SH-SY5Y (cell line): ENCODE results near the gene CDCA8.

ENCODE experiments used
- GATA2 ChIP-seq: IDR thresholded peaks from 2 replicates; pipeline ENCODE4 v1.6.1; 2011; ENCODE audit warnings: mild to moderate bottlenecking, low read depth, low read length
- GATA3 ChIP-seq: IDR thresholded peaks from 2 replicates; pipeline ENCODE4 v1.6.1; 2011; ENCODE audit warnings: low read depth, mild to moderate bottlenecking, low read length, moderate library complexity

GRCh38 chr1:37716321-37716720 lies 24.0 kb downstream of the CDCA8 start:
- TF ChIP-seq GATA2, result no peak
- TF ChIP-seq GATA3, result no peak
